TTC549 (cell line): ENCODE data around the gene PPEF1.
"Not testable (repeated sequence)": the region's sequence is repeated elsewhere in the genome, so short reads cannot be mapped to it uniquely, and the experiment has no call there.

Experiments
- FAIRE-seq: peaks from 2 replicates; lab custom pipeline; 2012; peaks lifted over from hg19 to GRCh38; lab: Jason Lieb, UNC

PPEF1 gene

DNA sequence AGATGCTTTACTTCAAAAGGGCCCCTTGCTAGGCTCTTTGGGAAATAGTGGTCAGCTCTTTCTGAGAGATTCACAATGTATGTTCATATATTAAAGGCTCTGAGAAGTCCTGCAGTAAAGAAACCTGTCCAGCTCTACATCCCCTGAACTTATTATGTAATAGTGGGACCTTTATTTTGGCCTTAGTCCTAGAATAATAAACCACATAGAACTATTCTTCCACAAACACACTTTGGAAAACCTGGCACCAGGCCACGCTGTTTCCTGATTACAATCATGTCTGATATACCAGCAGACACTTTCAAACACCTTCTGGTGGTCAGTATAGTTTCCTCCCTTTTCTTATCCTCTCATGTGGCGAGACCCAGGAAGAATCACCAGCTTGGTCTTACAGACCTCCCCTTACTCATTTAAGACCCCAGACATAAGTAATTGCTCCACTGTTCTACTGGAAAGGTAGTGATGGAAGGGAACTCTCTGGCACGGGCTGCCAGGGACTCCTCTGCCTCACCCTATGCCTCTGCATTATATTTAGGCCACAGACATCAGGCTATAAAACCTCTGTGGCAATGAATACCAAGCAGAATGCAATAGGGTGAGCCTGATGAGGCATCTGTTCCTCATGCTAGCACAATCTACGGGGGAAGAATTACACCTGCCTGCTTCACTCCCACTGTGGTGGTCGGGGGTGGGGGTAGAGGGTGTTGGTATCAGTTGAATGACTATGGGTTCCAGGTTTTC, 5.7 kb upstream of the PPEF1 start:
- FAIRE-seq: no peak

DNA sequence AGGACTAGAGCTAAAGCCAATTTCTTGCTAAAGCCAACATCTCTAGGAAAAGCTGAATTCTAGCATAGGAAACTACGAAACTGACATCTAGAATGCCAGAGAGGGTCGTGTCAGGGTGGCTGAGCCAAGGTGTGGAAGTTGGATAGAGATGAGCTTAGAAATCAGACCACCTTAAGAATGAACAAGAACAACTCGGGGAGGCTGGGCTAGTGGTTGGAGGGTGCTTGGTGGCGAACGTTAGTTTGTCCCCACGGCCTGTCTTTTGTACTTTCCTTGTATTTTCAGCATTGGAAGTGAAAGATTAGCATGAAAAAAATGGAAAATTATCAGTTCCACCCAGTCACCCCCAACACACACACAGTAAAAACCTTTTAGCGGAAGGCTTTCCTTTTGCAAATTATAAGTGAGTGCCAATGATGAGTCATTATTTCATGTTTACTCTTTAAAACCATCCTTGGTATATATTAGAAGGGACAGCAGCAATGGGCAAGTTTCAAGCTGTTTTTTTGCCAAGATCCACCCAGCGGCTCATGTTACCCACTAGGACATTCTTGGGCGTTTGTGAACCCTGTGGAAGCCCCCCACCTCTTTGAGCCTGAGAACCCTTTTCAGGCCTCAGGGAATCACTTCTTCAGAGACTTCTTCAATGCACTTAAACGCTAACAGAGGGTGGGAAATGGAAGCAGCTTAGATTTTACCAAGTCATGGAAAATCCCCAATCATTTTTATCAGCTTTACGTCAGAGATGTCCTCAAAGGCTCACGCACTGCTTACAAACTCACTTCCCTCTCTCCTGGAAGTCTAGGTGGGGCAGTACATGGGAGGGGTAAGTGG, 4.9 kb upstream of the PPEF1 start:
- FAIRE-seq: no peak

DNA sequence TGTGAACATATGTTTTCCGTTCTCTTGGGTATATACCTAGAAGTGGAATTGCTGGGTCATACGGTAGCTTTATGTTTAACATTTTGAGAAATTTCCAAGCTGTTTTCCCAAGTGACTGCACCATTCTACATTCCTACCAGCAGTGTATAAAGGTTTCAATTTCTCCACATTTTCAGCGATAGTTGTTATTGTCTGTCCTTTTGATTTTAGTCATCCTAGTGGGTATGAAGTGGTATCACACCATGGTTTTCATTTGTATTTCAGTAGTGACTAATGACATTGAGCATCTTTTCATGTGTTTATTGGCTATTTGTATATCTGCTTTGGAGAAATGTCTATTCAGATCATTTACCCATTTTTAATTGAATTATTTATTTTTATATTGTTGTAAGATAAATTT, 2.4 kb downstream of the PPEF1 start:
- no peak for FAIRE-seq

DNA sequence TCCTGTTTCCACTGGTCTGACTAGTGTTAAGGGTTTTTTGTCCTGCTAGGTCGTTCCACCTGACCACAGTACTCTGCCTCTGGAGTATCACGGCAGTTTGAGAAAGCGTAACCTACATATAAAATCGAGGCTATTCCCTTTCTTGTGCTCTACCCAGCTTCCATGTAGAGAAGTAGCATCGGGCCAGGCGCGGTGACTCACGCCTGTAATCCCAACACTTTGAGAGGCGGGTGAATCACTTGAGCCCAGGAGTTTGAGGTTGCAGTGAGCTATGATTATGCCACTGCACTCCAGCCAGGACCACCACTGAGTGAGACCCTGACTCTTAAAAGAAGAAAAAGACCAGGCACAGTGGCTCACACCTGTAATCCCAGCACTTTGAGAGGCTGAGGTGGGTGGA, 7.5 kb downstream of the PPEF1 start:
- no peak for FAIRE-seq

DNA sequence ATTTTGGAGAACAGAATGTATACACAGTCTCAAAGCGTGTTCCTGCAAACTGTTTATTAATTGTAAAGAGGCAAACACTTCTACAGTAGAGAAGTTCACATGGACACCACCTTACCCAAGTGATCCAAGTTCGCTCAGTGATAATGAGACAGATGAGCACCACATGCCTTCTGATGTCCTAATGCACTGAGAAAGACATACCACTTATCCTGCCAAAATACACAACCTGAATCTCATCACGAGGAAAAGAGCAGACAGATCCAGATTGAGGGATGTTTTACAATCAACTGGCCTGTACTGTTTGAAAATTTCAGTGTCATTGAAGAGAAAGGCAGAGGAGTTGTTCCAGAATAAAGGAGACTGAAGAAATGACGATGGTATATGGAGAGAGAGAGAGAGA, 12.4 kb downstream of the PPEF1 start:
- no peak for FAIRE-seq

DNA sequence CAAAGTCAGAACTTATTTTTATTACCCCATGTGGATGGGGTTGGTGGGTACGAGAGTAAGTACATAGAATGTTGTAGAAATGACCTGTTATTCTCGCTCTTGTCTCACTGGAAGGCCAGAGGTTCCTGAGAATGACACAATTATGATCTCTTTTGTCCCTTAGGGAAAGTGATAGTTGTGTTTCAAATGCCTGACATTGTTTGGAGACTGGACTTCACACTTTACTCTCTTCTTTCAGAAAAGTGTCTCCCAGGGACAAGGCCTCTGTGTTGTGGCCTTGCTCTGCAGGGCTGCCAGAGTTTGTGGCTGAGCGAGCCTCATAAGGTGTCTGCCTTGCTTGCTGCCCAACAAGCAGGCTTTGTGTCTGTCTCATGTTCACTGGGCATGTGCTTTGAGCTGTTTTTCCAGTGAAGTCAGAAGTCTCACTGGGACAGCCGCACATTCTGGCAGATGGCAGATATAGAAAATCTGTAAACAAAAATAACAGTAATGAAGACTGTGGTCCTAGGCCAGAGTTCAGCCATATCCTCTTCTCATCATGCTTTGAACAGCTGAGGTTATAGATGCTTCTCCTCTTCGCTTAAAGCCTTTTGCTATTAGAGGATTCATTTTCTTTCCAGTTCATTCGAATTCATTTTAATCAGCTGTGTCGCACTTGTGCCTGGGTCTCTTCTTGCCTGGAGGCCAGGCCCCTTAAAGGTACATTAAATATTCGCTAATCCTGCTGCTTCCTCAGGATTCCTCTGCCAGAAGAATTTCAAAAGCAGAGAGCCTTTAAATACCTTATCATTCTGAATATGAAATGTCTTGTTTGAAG, 14.4 kb downstream of the PPEF1 start:
- no peak for FAIRE-seq

DNA sequence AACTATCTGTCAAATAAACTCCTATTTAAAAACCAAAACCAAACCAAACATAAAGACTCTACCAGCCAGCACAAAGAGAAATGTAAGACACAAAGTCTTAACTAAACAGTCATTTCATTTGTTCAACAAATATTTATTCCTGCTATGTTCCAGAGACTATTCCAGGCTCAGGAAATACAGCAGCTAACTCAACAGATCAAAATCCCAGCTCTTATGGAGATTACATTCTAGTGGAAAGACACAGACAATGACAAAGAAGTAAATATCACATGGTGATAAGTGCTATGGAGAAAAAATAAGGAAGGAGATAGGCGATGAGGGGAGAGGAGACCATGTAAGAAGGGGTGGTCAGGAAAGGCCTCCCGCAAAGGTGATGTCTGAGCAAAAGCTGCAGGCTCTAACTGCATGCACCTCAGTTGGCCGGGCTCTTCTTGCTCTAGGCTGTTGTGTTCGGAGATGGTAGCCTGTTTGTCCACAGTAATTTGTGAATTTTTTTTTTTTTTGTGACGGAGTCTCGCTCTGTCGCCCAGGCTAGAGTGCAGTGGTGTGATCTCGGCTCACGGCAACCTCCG, 15.1 kb downstream of the PPEF1 start:
- FAIRE-seq: no peak

DNA sequence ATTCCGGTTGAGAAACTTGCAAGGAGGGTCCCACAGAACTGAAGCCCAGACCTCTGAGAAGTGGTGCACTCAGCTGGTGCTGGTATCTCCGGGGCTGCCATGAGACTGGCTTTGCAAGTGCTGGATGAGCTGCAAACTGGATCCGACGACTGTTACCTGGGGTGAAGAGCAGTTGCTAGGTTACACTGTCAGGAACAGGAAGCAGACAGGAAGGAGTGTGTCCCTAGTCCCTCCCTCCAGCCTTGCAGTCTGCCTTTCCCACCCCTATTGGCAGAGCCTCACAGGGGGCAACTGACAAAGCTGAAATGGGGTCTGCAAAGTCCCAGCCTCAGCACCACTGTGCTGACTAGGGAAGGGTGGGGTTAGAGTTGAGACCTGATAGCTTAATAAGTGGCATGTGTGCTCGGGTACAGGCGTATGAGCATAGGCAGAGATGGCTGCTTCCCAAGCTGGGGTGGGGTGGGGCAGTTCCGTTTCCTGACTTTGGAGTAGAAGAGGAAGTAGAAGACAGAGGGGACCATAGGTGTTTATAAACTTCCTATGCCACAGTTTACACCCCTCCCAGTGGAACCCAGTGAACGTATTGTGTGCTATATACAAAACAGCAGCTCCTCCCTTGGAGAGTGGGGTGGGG, 18.0 kb downstream of the PPEF1 start:
- no peak for FAIRE-seq

DNA sequence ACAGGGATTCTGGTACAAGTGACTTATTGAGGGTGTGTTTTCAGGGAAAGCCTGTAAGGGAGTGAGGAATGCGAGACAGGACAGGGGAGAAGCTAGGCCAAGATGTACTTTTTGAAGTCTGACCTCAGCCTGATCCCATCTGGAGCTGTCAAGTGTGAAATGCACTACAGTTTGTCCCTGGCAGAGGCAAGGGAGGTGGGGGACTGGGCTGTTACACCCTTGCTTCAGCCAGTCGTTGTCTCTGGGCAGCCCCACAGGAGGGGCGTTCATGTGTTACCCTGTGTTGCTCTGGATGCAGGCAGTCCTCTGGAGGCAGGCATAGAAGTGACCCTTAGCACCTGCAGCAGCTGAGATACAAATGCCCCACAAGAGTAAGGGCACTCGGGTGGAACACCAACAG, 25.8 kb downstream of the PPEF1 start:
- FAIRE-seq: no peak

DNA sequence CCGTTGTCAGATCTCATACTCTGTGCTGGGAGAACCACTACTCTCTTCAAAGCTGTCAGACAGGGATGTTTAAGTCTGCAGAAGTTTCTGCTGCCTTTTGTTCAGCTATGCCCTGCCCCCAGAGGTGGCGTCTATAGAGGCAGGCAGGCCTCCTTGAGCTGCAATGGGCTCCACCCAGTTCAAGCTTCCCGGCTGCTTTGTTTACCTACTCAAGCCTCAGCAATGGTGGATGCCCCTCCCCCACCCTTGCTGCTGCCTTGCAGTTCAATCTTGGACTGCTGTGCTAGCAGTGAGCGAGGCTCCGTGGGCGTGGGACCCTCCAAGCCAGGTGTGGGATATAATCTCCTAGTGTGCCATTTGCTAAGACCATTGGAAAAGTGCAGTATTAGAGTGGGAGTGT, 32.2 kb downstream of the PPEF1 start:
- FAIRE-seq: not testable (repeated sequence)

DNA sequence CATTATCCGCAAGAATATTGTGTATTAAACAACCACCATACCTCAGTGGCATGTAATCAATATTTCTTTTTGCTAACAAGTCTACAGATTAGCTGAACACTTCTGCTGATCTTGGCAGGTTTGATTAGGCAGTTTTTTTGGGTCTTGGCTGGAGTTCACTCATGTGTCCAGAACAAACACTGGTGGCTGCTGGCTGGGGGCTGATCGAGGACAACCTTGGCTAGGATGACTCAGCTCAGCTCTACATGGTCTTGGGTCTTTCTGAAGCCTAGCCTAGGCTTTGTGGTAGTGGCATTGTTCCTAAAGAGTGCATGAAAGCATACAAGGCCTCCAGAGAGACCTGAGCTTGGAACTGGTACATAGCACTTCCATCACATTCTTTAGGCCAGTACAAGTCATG, 41.1 kb downstream of the PPEF1 start:
- FAIRE-seq: no peak

DNA sequence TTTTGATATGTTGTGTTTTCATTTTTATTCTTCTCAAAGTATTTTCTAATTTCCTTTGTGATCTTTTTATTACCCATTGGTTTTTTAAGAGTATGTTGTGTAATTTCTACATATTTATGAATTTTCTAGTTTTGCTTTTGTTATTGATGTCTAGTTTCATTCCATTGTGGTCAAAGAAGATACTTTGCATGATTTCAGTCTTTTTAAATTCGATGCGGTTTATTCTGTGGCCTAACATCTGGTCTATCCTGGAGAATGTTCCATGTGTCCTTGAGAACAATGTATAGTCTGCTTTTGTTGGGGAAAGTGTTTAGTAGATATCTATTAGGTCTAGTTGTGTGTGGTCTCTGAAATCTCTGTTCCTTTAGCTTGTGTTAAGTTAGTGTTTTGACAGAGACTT, 46.2 kb downstream of the PPEF1 start:
- no peak for FAIRE-seq

DNA sequence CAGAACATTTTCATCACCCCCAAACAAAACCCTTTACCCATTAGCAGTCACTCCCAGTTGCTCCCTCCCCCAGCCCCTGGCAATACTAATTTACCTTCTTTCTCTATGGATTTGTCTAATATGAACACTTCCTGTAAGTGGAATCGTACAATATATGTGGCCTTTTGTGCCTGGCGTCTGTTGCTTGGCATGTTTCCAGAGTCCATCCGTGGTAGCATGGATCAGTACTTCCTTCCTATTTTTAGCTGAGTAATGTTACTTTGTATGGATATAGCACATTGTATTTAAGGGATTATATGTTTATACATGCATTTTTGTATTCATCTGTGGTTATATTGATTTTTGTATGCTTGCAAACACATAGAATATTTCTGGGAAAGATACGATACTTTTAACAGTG, 48.2 kb downstream of the PPEF1 start:
- FAIRE-seq: no peak

DNA sequence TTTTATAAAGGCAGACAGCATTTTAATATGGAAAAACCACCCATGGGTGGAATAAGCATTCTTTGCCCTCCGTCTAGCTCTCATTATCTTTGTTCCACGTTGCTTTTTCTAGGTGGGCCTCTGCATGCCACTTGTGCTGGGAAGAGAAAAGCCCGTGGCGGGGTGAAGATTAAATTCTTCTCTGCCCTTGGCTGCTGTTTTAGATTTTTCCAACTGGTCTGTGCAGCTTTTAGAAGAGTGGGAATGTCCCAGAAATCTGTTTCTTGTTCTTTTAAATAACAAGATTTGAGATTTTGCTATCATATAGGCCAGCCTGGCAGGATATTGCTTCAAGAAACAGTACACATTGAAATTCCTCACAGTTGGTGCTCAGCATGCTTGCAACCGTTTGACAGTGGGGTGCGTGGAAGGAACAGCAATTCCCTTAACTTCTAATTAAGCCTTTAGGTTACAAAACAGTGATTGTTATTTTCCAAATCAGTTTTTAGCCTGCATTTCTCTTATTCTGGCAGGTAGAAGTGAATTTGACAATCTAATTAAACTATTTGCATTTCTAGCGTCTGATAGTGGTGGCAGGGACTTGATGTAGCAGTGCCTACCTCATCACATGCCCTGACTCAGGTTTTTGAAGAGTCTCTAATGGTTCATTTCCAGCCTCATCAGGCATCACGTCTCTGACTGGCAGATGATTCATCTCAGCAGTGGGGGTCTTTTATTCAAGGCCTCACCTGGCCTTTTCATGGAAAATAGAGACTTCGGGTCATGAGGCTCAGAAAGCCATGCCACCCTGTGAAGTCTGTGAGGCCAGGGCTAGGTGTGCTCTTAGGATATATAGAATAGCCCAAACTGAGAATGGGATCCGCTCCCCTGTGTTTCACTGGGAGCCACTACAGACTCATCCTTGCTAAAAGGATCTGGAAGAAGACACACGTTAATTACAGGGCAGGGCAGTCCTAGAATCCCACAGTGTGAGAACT, 50.8 kb downstream of the PPEF1 start:
- no peak for FAIRE-seq

DNA sequence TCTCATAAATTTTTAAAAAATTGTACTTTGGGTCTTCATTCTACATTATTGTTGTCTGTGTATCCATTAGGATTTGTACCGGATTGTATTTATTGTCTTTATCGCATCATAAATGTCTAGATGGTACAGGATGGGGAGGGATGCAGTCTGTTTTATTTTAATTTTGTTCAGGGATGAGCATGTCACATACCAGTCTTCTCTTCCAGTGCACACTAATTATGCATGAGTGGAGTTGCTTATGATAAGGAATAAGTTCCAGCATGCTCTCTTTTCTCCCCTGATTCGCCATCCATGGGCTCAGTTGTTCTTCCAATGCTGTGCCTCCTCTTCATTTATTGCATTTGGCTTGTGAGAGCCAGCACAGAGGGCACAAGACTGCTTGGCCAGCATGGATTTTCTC, 54.3 kb downstream of the PPEF1 start:
- FAIRE-seq: no peak

DNA sequence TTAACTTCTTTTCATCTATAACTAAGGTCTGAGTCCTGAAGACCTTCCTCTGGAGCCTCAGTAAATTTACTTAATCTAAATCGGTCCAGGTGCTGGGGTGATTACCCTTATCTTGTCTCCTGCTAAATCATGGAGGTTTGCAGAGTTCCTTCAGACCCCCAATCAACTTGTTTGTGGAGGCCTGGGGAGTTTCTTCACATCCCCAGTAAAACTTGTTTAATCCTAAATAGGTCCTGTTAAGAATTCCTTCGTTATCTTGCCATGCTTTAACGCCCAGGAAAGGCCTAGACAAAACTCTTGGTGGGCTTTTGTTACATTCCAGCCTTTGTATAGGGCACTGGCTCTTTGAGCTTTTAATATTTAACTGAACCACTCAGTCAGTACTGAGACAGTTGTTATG, 55.7 kb downstream of the PPEF1 start:
- not testable (repeated sequence) for FAIRE-seq

DNA sequence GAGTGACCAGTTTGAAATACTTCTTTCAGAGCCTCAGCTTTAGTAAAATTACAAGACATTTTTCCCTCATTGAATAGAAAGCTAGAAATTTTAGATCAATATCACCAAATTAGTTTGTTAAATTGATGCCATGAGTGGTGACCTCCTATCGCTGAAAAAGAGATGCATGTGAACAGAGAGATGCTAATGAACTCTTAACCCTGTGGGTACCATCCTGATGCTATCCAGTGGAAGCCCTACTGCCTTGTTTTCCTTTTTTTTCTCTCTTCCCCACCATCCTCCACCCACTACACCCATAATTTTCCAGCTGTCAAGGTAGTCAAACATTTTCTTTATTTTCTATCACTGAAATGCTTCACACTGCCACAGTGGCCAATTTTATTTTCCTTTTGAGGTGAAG, 61.9 kb downstream of the PPEF1 start:
- FAIRE-seq: no peak

DNA sequence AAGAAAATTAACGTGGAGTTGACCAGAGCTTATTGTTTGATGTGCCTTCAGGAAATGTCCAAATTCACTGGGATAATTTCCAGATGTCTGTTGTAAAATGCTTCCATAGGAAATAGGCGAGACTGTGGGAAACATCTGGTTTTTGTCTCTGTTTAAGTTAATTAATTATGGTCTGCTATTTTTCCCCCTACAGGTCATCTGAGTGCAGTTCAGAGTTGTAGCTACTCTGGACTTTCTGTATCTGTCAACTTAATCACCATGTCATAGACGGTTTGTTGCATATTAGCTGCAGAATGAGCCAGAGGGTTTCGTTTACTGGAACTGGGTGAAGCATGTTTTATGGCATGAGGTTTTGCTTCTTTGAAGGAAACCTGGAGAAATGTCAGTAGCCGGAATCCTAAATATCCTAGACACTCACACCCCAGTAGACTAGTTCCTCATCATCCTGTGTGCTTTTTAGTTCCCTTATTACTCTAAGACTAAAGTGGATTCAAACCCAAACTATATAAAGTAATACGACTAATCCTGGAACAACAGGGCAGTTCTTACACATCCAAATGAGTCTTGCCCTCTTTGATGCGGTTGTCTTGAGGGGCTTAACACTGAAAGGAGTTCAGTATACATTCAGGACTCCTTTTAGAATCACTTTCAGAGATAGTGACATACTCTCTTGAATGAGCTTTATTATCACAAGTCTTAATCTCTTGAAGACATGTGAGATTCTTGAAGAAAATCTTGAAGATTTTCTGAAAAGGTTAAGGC, 62.5 kb downstream of the PPEF1 start:
- FAIRE-seq: no peak

DNA sequence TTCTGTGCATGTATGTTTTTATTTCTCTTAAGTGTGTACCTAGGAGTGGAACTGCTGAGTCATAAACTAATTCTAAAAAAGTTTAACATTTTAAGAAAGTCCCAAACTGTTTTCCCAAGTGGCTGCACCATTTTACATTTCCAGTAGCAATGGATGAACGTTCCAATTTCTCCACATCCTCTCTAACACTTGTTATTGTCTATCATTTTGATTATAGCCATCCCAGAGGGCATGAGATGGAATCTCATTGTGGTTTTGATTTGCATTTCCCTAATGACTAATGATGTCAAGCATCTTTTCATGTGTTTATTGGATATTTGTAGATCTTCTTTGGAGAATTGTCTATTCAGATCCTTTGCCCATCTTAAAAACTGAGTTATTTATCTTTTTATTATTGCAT, 82.5 kb downstream of the PPEF1 start:
- no peak for FAIRE-seq

DNA sequence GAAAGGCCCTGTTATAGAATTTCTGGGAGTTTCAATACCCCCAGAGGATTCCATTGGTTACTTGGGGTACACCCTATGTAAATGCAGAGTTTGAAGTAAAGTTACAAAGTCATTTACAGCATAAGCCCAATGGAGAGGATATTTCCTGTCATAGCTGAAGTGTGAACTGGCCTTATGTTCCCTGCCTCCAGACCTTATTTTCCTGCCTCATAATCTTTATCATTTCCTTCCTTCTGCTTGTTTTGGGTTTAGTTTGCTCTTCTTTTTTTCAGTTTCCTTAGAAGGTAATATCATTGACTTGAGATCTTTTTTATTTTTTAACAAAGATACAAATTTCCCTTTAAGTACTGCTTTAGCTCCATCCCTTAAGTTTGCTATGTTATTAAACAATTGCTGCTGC, 85.4 kb downstream of the PPEF1 start:
- FAIRE-seq: no peak
